Measurements from ENCODE around the gene TASOR2. TPM values are rescaled to one million over a fixed set of nuclear protein-coding genes. Genes with fewer than 3 reads are reported as not detected.

TASOR2 gene
- total and polyA plus RNA-seq, 2 of the 4 experiments (the other 2 are of a cell fraction): 19.4 to 53.6 TPM

DNA sequence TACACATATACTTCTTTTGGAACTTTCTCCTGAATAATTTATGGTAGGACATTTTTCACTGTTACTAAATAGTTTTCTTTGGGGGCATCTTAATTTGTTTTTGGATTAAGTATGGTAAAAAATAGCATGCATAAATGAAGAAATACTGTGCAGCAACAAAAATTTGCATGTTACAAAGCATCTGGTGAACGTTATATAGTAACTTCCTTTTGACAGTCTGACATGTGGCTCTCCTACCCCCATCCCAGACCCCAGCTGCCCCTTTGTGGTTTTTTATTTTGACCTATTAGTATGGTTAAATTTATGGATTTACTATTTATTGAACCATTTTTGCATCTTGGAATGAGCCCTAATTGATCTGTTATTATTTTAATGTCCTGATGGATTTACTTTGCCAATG is 9.9 kb downstream of the TASOR2 start:
- dilution Hi-C loops (cut with HindIII; ENCODE audit: low sequenced_read_pairs, unreplicated experiment) (no loop called here), in situ Hi-C loops (cut with MboI; ENCODE audit: low sequenced_read_pairs) (no loop called here), intact Hi-C loops (cut with micrococcal nuclease) (no loop called here)
- Histone ChIP-seq H3K56ac (ENCODE audit: extremely low read depth, insufficient read depth, low read length) (no peak overlapping the region), H3K9ac (ENCODE audit: low read depth, low read length) (no peak overlapping the region), H4K5ac (ENCODE audit: low read depth, low read length) (no peak overlapping the region), H4K8ac (ENCODE audit: low read depth in 2 of 2, low read length in 2 of 2) (no peak overlapping the region), H2AK5ac (ENCODE audit: low read depth, low read length) (no peak overlapping the region), H3K9me1 (ENCODE audit: insufficient read depth, low read length) (no peaks in the 10 kb centered on the region), H2BK5ac (ENCODE audit: low read depth, low read length, poor library complexity, severe bottlenecking) (no peak overlapping the region), H2BK15ac (ENCODE audit: low read depth, low read length) (no peak overlapping the region), H3K18ac (ENCODE audit: low read depth, low read length) (no peak overlapping the region), H3K4ac (ENCODE audit: low read depth, low read length) (no peak overlapping the region), H2AK9ac (replicated peaks; ENCODE audit: low read depth, low read length, poor library complexity) (no peak overlapping the region), H3K27me3 (ENCODE audit: control insufficient read depth, insufficient read depth, low read length) (no peaks in the 10 kb centered on the region), H3K4me1 (ENCODE audit: control insufficient read depth, insufficient read depth, low read length) (peaks cover 8% of the 10 kb centered on the region), H3K9me3 (ENCODE audit: control insufficient read depth, insufficient read depth, low read length) (no peaks in the 10 kb centered on the region), H2AFZ (replicated peaks; ENCODE audit: low read length, poor library complexity) (no peak overlapping the region), H4K91ac (ENCODE audit: insufficient read depth, low read depth, low read length) (no peak overlapping the region), H3K79me1 (ENCODE audit: low read depth in 1 of 2, low read length in 2 of 2) (peaks cover 39 to 60% of the 10 kb centered on the region in 2 experiments), H2BK120ac (ENCODE audit: low read depth, low read length) (no peak overlapping the region), H3K4me2 (ENCODE audit: low read depth, low read length) (no peak overlapping the region), H3K27ac (ENCODE audit: insufficient read depth, low read length) (no peak overlapping the region), H4K20me1 (ENCODE audit: insufficient read depth, low read length) (peaks cover 29% of the 10 kb centered on the region), H3K14ac (replicated peaks; ENCODE audit: low read depth, low read length) (no peak overlapping the region), H3K36me3 (ENCODE audit: control insufficient read depth, insufficient read depth, low read length) (no peaks in the 10 kb centered on the region), H3K23ac (ENCODE audit: low read depth, low read length) (no peak overlapping the region), H2BK20ac (ENCODE audit: low read depth, low read length) (no peak overlapping the region), H3K4me3 (ENCODE audit: insufficient read depth, low read depth, low read length) (no peak overlapping the region)
- ChIA-PET POLR2A (ENCODE audit: unreplicated experiment) (interaction anchor here (0.6 kb wide), 1 partner anchor 581 kb away, joined by 5 read pairs; no protein-coding TSS in a partner anchor), CTCF (interaction anchor here (1.1 kb wide), 1 partner anchor 10 kb away, joined by 5 read pairs; the partner anchor contains the start of gene TASOR2)
- DNase-seq (no peak), ATAC-seq (ENCODE audit: low read depth) (no peak)
- WGBS, 2 experiments (ENCODE audit: extremely low coverage in 2 of 2, insufficient read length in 1 of 2): no CpG with 5 or more reads among the region's 1 CpG
- no peak for TF ChIP-seq CEBPB (IDR thresholded peaks at IDR 0.05; ENCODE audit: low read depth, low read length)
- TF ChIP-seq MAFK (IDR thresholded peaks at IDR 0.05; ENCODE audit: low read depth, low read length): no peak
- TF ChIP-seq, protein P1, sequence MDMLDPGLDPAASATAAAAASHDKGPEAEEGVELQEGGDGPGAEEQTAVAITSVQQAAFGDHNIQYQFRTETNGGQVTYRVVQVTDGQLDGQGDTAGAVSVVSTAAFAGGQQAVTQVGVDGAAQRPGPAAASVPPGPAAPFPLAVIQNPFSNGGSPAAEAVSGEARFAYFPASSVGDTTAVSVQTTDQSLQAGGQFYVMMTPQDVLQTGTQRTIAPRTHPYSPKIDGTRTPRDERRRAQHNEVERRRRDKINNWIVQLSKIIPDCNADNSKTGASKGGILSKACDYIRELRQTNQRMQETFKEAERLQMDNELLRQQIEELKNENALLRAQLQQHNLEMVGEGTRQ (IDR thresholded peaks at IDR 0.05; ENCODE audit: low read depth, low read length): no peak
- no peak for TF ChIP-seq FOS (IDR thresholded peaks at IDR 0.05; ENCODE audit: low read depth, low read length)
- TF ChIP-seq, protein P2, sequence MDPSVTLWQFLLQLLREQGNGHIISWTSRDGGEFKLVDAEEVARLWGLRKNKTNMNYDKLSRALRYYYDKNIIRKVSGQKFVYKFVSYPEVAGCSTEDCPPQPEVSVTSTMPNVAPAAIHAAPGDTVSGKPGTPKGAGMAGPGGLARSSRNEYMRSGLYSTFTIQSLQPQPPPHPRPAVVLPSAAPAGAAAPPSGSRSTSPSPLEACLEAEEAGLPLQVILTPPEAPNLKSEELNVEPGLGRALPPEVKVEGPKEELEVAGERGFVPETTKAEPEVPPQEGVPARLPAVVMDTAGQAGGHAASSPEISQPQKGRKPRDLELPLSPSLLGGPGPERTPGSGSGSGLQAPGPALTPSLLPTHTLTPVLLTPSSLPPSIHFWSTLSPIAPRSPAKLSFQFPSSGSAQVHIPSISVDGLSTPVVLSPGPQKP (IDR thresholded peaks at IDR 0.05; ENCODE audit: borderline replicate concordance, low read depth, low read length): no peak
- no peak for TF ChIP-seq CHD1 (IDR thresholded peaks at IDR 0.05; ENCODE audit: low read depth, low read length)
- no peak for TF ChIP-seq MXI1 (IDR thresholded peaks at IDR 0.05; ENCODE audit: borderline replicate concordance, low read depth, low read length)
- no peak for TF ChIP-seq RAD21 (IDR thresholded peaks at IDR 0.05; ENCODE audit: low read length)
- no peak for TF ChIP-seq SMC3 (IDR thresholded peaks at IDR 0.05; ENCODE audit: low read depth, low read length)
- TF ChIP-seq MAZ (IDR thresholded peaks at IDR 0.05; ENCODE audit: borderline replicate concordance, low read depth, low read length): no peak
- BruUV-seq (replicated peaks): no TSS peak
